K562 (cell line): ENCODE data around the gene SNX15.

Experiments
- CEBPG ChIP-seq, 3 experiments: fragments of 200-800 bp in 1 of 3; sonication (Bioruptor generic) in 1 of 3; sonication (generic) in 1 of 3; formaldehyde crosslinking in 1 of 3; IDR thresholded peaks in 2 of 3; conservative IDR thresholded peaks in 1 of 3; 2 replicates each; pipeline versions ENCODE4 v1.6.1 to v1.8.0; 2016 to 2022; ENCODE audit warnings: missing compliant biosample characterization in 2 of 3, missing genetic modification characterization in 2 of 3, mild to moderate bottlenecking in 1 of 3, missing genetic modification reagents in 1 of 3
- EP300 ChIP-seq: IDR thresholded peaks from 2 replicates; pipeline ENCODE4 v1.6.1; 2012; ENCODE audit warnings: low read length, improper control_type of control experiment
- ETS2 ChIP-seq: IDR thresholded peaks from 2 replicates; pipeline ENCODE4 v1.6.1; 2016; ENCODE audit warnings: borderline replicate concordance, missing genetic modification characterization, mild to moderate bottlenecking, moderate library complexity, missing compliant biosample characterization; ENCODE audit not compliant: poor library complexity, severe bottlenecking
- SRF ChIP-seq, 2 experiments: fragments of 250-450, 450-650 bp in 1 of 2; sonication (Bioruptor Pico) in 1 of 2; sonication (generic) in 1 of 2; formaldehyde crosslinking; IDR thresholded peaks; 2 replicates each; pipeline versions ENCODE4 v1.5.0 to v1.5.1; 2020 to 2022; ENCODE audit warnings: mild to moderate bottlenecking in 1 of 2, missing genetic modification reagents in 1 of 2
- TEAD4 ChIP-seq, 2 experiments: sonication (generic) in 1 of 2; formaldehyde crosslinking in 1 of 2; IDR thresholded peaks; 2 replicates each; pipeline versions ENCODE4 v1.6.1 to v1.8.0; 2012 to 2022; ENCODE audit warnings: borderline replicate concordance in 1 of 2, inconsistent platforms in 1 of 2, low read length in 1 of 2, mild to moderate bottlenecking in 1 of 2, missing genetic modification reagents in 1 of 2
- ZNF133 ChIP-seq: fragments of 250-450 bp; sonication (Bioruptor Pico); IDR thresholded peaks from 2 replicates; pipeline ENCODE4 v1.4.0; 2020; ENCODE audit warnings: mild to moderate bottlenecking
- TF ChIP-seq, protein P1 (sequence below), 3 experiments: IDR thresholded peaks in 2 of 3; conservative IDR thresholded peaks in 1 of 3; 2 replicates each; pipeline ENCODE4 v1.5.1; 2011 to 2012; ENCODE audit warnings: low read length in 3 of 3, mild to moderate bottlenecking in 3 of 3, control low read depth in 2 of 3, improper control_type of control experiment in 1 of 3, inconsistent platforms in 1 of 3, low read depth in 1 of 3, mixed read lengths in 1 of 3, moderate library complexity in 1 of 3; ENCODE audit not compliant: insufficient read depth in 2 of 3

DNA sequence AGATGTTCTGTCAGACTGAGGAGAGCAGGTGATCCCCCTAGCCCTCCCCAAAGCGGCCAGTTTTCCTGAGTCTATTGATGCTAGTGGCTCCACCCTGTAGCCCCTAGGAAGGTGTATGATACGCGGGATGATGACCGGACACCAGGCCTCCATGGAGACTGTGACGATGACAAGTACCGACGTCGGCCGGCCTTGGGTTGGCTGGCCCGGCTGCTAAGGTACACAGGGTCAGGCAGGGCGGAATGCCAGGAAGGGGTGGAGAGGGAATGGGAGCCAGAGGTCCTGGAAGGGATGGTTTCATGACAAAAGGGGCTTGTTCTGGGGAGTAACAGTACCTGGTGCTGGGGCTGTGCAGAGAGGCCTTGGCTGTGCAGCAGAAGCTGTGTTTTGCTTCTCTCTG is 60.0 kb downstream of the SNX15 start:
- no peak for TF ChIP-seq EP300
- TF ChIP-seq CEBPG (CRISPR knock-in tag; IDR thresholded peaks at IDR 0.05), result no peak
- TF ChIP-seq CEBPG (tag; conservative IDR thresholded peaks at IDR 0.05 in 1 of 2, IDR thresholded peaks at IDR 0.05 in 1 of 2), result no peak
- no peak for TF ChIP-seq SRF (CRISPR knock-in tag; IDR thresholded peaks at IDR 0.05)
- TF ChIP-seq, protein P1, sequence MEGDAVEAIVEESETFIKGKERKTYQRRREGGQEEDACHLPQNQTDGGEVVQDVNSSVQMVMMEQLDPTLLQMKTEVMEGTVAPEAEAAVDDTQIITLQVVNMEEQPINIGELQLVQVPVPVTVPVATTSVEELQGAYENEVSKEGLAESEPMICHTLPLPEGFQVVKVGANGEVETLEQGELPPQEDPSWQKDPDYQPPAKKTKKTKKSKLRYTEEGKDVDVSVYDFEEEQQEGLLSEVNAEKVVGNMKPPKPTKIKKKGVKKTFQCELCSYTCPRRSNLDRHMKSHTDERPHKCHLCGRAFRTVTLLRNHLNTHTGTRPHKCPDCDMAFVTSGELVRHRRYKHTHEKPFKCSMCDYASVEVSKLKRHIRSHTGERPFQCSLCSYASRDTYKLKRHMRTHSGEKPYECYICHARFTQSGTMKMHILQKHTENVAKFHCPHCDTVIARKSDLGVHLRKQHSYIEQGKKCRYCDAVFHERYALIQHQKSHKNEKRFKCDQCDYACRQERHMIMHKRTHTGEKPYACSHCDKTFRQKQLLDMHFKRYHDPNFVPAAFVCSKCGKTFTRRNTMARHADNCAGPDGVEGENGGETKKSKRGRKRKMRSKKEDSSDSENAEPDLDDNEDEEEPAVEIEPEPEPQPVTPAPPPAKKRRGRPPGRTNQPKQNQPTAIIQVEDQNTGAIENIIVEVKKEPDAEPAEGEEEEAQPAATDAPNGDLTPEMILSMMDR (IDR thresholded peaks at IDR 0.05 in 2 of 3, conservative IDR thresholded peaks at IDR 0.05 in 1 of 3; ENCODE audit: insufficient read depth in 2 of 3, low read depth in 1 of 3, low read length in 3 of 3), result no peak
- no peak for TF ChIP-seq ETS2 (tag)
- TF ChIP-seq TEAD4 (IDR thresholded peaks at IDR 0.05; ENCODE audit: low read length), result no peak
- no peak for TF ChIP-seq TEAD4 (CRISPR knock-in tag; IDR thresholded peaks at IDR 0.05; ENCODE audit: borderline replicate concordance)
- TF ChIP-seq ZNF133, result no peak
